K562 (cell line): Measurements from ENCODE around the gene TYMP. TPM values are rescaled to one million over a fixed set of nuclear protein-coding genes. Genes with fewer than 3 reads are reported as not detected.

Experiments
- ATAC-seq: fragments of 200-7000 bp; cut with Tn5 transposase; 3 replicates; pipeline ENCODE4 v1.9.1; 2020; ENCODE audit warnings: moderate library complexity
- BruUV-seq: library from RNA; stranded (reverse); fragments of 400-500 nt; replicated peaks from 2 replicates; lab custom pipeline; 2021; lab: Mats Ljungman, UMichigan
- CTCF ChIA-PET: fragments of 300-600 bp; formaldehyde crosslinking; extraction: SDS; loops from one replicate; lab custom pipeline; 2021; ENCODE audit warnings: low intra/inter-chr PET ratio; lab: Yijun Ruan, JAX
- POLR2A ChIA-PET: fragments of 300-600, 350-650 bp; sonication (Branson Sonifier 250); formaldehyde crosslinking; extraction: SDS; loops from one replicate; lab custom pipeline; 2021; ENCODE audit warnings: antibody characterized with exemption, inconsistent platforms; lab: Yijun Ruan, JAX
- DNase-seq, 4 experiments: peaks; one replicate each; pipeline versions ENCODE4 v3.0.0 to v3.0.0-alpha.2; 2011 to 2018; ENCODE audit warnings: low spot score in 3 of 4, mixed read lengths in 3 of 4; ENCODE audit errors: extremely low read depth in 1 of 4
- FAIRE-seq: peaks from 2 replicates; lab custom pipeline; 2011; peaks lifted over from hg19 to GRCh38; lab: Jason Lieb, UNC
- H2AFZ ChIP-seq: 2 replicates; pipeline ENCODE4 v1.6.0; 2011; ENCODE audit warnings: low read depth, low read length, control low read depth, inconsistent platforms
- H3K27ac ChIP-seq: fragments of 200-600 bp; 3 replicates; pipeline ENCODE4 v1.8.0; 2011; ENCODE audit warnings: low read depth, mild to moderate bottlenecking, control low read depth, inconsistent platforms, low read length, moderate library complexity, mixed read lengths; ENCODE audit errors: extremely low read depth
- H3K27me3 ChIP-seq, 2 experiments: fragments of 300-600 bp in 1 of 2; 2 replicates in 1 of 2; 3 replicates in 1 of 2; pipeline versions ENCODE4 v1.6.0 to v1.8.0; 2011; ENCODE audit warnings: inconsistent platforms in 2 of 2, low read length in 2 of 2, mild to moderate bottlenecking in 1 of 2, mixed read lengths in 1 of 2, moderate library complexity in 1 of 2; ENCODE audit not compliant: control insufficient read depth in 2 of 2, insufficient read depth in 2 of 2
- H3K36me3 ChIP-seq: fragments of 300-600 bp; 3 replicates; pipeline ENCODE4 v1.8.0; 2011; ENCODE audit warnings: mild to moderate bottlenecking, low read length, inconsistent platforms; ENCODE audit not compliant: control insufficient read depth, insufficient read depth
- H3K4me1 ChIP-seq, 2 experiments: fragments of 200-600 bp in 1 of 2; replicated peaks in 1 of 2; 2 replicates in 1 of 2; 3 replicates in 1 of 2; pipeline versions ENCODE4 v1.5.1 to v1.8.0; 2011; ENCODE audit warnings: inconsistent platforms in 2 of 2, low read length in 2 of 2, mild to moderate bottlenecking in 1 of 2, mixed read lengths in 1 of 2, moderate library complexity in 1 of 2; ENCODE audit not compliant: control insufficient read depth in 2 of 2, insufficient read depth in 2 of 2
- H3K4me2 ChIP-seq: 2 replicates; pipeline ENCODE4 v1.6.1; 2011; ENCODE audit warnings: low read length, control low read depth, inconsistent platforms, mixed read lengths; ENCODE audit not compliant: insufficient read depth
- H3K4me3 ChIP-seq: fragments of 200-600 bp; sonication (generic), shearing (Covaris generic); 2 replicates; pipeline ENCODE4 v1.5.1; 2016; ENCODE audit warnings: control low read depth, inconsistent platforms
- H3K79me2 ChIP-seq: fragments of 200-600 bp; 3 replicates; pipeline ENCODE4 v1.8.0; 2011; ENCODE audit warnings: low read length, inconsistent platforms; ENCODE audit not compliant: control insufficient read depth, insufficient read depth
- H3K9ac ChIP-seq, 2 experiments: 2 replicates each; pipeline versions ENCODE4 v1.6.0 to v1.6.1; 2011; ENCODE audit warnings: low read depth in 2 of 2, low read length in 2 of 2, control low read depth in 1 of 2, inconsistent platforms in 1 of 2, mild to moderate bottlenecking in 1 of 2, mixed read lengths in 1 of 2; ENCODE audit not compliant: insufficient read depth in 1 of 2
- H3K9me1 ChIP-seq: one replicate; pipeline ENCODE4 v1.6.0; 2011; ENCODE audit warnings: inconsistent platforms, mild to moderate bottlenecking, low read length, moderate library complexity; ENCODE audit not compliant: control insufficient read depth, insufficient read depth
- H3K9me3 ChIP-seq: replicated peaks from 2 replicates; pipeline ENCODE4 v1.5.1; 2011; ENCODE audit warnings: low read depth, low read length, inconsistent platforms; ENCODE audit not compliant: control insufficient read depth, insufficient read depth
- H4K20me1 ChIP-seq: replicated peaks from 2 replicates; pipeline ENCODE4 v1.6.1; 2011; ENCODE audit warnings: low read length, inconsistent platforms, mixed read lengths; ENCODE audit not compliant: control insufficient read depth, insufficient read depth
- E2F5 ChIP-seq: sonication (generic); formaldehyde crosslinking; IDR thresholded peaks from 2 replicates; pipeline ENCODE4 v1.8.0; 2022; ENCODE audit warnings: mild to moderate bottlenecking, missing genetic modification reagents
- HLTF ChIP-seq: fragments of 450-650 bp; IDR thresholded peaks from 2 replicates; pipeline ENCODE4 v1.6.1; 2016
- KHSRP ChIP-seq: fragments of 450-650 bp; IDR thresholded peaks from 2 replicates; pipeline ENCODE4 v1.6.1; 2017
- SMARCA4 ChIP-seq: fragments of 450-650 bp; IDR thresholded peaks from 2 replicates; pipeline ENCODE4 v1.6.1; 2016
- ZNF134 ChIP-seq: fragments of 250-450 bp; sonication (Bioruptor Pico); conservative IDR thresholded peaks from 2 replicates; pipeline ENCODE4 v1.4.0; 2020
- WGBS: fragments of 100-300 bp; shearing (Covaris generic); methylation state at CpG from one replicate; pipeline ENCODE4 v1.1.6; 2016; ENCODE audit warnings: low coverage, mixed read lengths; ENCODE audit not compliant: insufficient coverage; ENCODE audit errors: missing lambda C conversion rate; 5-methylcytosine and 5-hydroxymethylcytosine counted together
- in situ Hi-C: fragments of 300-500 bp; cut with MboI; formaldehyde crosslinking; loops from 4 replicates; pipeline ENCODE4 v1.15.0; 2018; ENCODE audit warnings: inconsistent platforms, mixed read lengths
- intact Hi-C: fragments of 100-400 bp; cut with micrococcal nuclease; formaldehyde crosslinking; loops from 2 replicates; pipeline ENCODE4 v1.14.2; 2022
- polyA plus RNA-seq, 8 experiments: library from polyadenylated mRNA; depleted of rRNA in 4 of 8; stranded (reverse) in 5 of 8; unstranded in 3 of 8; fragments of >200 nt; fragmentation: Nextera tagmentation in 2 of 8; fragmentation: Illumina TruSeq in 1 of 8; extraction: Ambion mirVana in 2 of 8; extraction: Trizol in 1 of 8; gene quantifications; 2 replicates each; pipeline versions ENCODE4 v1.2.1 to v1.2.3, GENCODE V29; 2011 to 2014; ENCODE audit warnings: inconsistent platforms in 1 of 8, missing spikeins in 1 of 8
- total RNA-seq, 7 experiments: library from RNA; depleted of rRNA in 6 of 7; stranded (reverse); fragments of >200 nt in 6 of 7; fragmentation: Illumina TruSeq in 2 of 7; extraction: Trizol in 2 of 7; gene quantifications; 2 replicates each; pipeline versions ENCODE4 v1.2.1 to v1.2.3, GENCODE V29; 2011 to 2021; ENCODE audit warnings: low replicate concordance in 1 of 7
- TF ChIP-seq, protein P1 (sequence below): fragments of 450-650 bp; formaldehyde crosslinking; IDR thresholded peaks from 2 replicates; pipeline ENCODE4 v1.4.0; 2020; ENCODE audit warnings: mild to moderate bottlenecking

TYMP gene
- total and polyA plus RNA-seq, 9 of the 15 experiments (the other 6 are each of a cell fraction or from before 2014, with no cell fraction given): 0.03 to 4.0 (median 2.4) TPM; not detected in 4

GRCh38 chr22:50488886-50489285 lies 40.9 kb downstream of the TYMP start:
- Histone ChIP-seq H3K4me2 (no peak overlapping the region), H3K4me3 (no peak overlapping the region), H3K79me2 (no peaks in the 10 kb centered on the region)
- no peak for TF ChIP-seq KHSRP
- no peak for TF ChIP-seq HLTF
- TF ChIP-seq SMARCA4: no peak
- TF ChIP-seq E2F5 (CRISPR knock-in tag): no peak
- TF ChIP-seq ZNF134 (CRISPR knock-in tag): no peak
- TF ChIP-seq, protein P1, sequence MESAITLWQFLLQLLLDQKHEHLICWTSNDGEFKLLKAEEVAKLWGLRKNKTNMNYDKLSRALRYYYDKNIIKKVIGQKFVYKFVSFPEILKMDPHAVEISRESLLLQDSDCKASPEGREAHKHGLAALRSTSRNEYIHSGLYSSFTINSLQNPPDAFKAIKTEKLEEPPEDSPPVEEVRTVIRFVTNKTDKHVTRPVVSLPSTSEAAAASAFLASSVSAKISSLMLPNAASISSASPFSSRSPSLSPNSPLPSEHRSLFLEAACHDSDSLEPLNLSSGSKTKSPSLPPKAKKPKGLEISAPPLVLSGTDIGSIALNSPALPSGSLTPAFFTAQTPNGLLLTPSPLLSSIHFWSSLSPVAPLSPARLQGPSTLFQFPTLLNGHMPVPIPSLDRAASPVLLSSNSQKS: no peak
- TF ChIP-seq, all 486 proteins: peak for 0
- ChIA-PET POLR2A (no interaction called here), CTCF (no interaction called here)
- no TSS peak for BruUV-seq
- no peak for ATAC-seq
- intact Hi-C loops (no loop called here), in situ Hi-C loops (no loop called here)
- WGBS: 46% methylated on average over 3 of the region's 19 CpGs
- Histone ChIP-seq H3K9me1 (no peaks in the 10 kb centered on the region), H3K9me3 (no peaks in the 10 kb centered on the region), H3K27me3 (no peaks in the 10 kb centered on the region), H3K36me3 (no peaks in the 10 kb centered on the region), H4K20me1 (no peaks in the 10 kb centered on the region), H3K9ac (no peak overlapping the region), H3K4me1 (peaks cover 4 to 40% of the 10 kb centered on the region in 2 experiments; a peak in 3 of 5 replicates), H3K27ac (no peak overlapping the region), H2AFZ (no peak overlapping the region)
- no peak for DNase-seq
- FAIRE-seq: no peak
